Esophagus squamous epithelium (tissue), 5 donors: ENCODE measurements around the gene ANKRD63. TPM values are rescaled to one million over a fixed set of nuclear protein-coding genes. Genes with fewer than 3 reads are reported as not detected.

Source experiments
- DNase-seq: peaks from one replicate; lab custom pipeline; 2025; lab: John Stamatoyannopoulos, UW
- H3K27ac ChIP-seq, 4 donors: fragments of 200-600 bp; sonication (generic); one replicate each; pipeline ENCODE4 v1.5.1; 2016 to 2019; ENCODE audit warnings: mild to moderate bottlenecking in 1 of 4
- H3K27me3 ChIP-seq, 4 donors: fragments of 200-600 bp; sonication (generic); 1 replicate in 3 of 4; 2 replicates in 1 of 4; pipeline versions ENCODE4 v1.5.1 to v1.6.0; 2017 to 2021; ENCODE audit warnings: antibody characterized with exemption in 1 of 4
- H3K36me3 ChIP-seq, 3 donors: fragments of 200-600 bp; sonication (generic); one replicate each; pipeline ENCODE4 v1.5.1; 2016 to 2019
- H3K4me1 ChIP-seq, 3 donors: fragments of 200-600 bp; sonication (generic); one replicate each; pipeline ENCODE4 v1.5.1; 2017 to 2019
- H3K4me3 ChIP-seq, 4 donors: fragments of 200-600 bp; sonication (generic); 1 replicate in 3 of 4; 2 replicates in 1 of 4; pipeline ENCODE4 v1.5.1; 2016 to 2019; ENCODE audit warnings: mild to moderate bottlenecking in 2 of 4, moderate library complexity in 1 of 4
- H3K9me3 ChIP-seq, 3 donors: fragments of 200-600 bp; sonication (generic); one replicate each; pipeline ENCODE4 v1.5.1; 2016 to 2019
- POLR2A ChIP-seq, 4 donors: fragments of 450-650 bp; IDR thresholded peaks; one replicate each; pipeline ENCODE4 v1.6.1; 2017; ENCODE audit warnings: antibody characterized with exemption in 4 of 4, mild to moderate bottlenecking in 4 of 4, moderate library complexity in 3 of 4
- WGBS, 2 donors: methylation state at CpG; one replicate each; pipeline ENCODE4 v1.1.5; 2018; 5-methylcytosine and 5-hydroxymethylcytosine counted together
- intact Hi-C: fragments of 100-400 bp; cut with DNase I; formaldehyde crosslinking; loops from one replicate; pipeline ENCODE4 v1.15.0; 2022
- total RNA-seq, 4 donors: library from RNA; depleted of rRNA; stranded (reverse); fragments of >200 nt; gene quantifications; one replicate each; pipeline ENCODE4 v1.1.0, GENCODE V29; 2016
- TF ChIP-seq, protein P1 (sequence below), 6 experiments: fragments of 450-650 bp in 4 of 6; fragments of 200-600 bp in 2 of 6; sonication (generic) in 2 of 6; IDR thresholded peaks; one replicate each; pipeline ENCODE4 v1.5.1; 2016 to 2019; ENCODE audit warnings: antibody characterized with exemption in 6 of 6, mild to moderate bottlenecking in 4 of 6, moderate library complexity in 4 of 6
- donor health status: DM: yes; HTN: yes; CAD: no.

Gene ANKRD63
- total RNA-seq, 4 donors from 2014 or later = not detected

DNA sequence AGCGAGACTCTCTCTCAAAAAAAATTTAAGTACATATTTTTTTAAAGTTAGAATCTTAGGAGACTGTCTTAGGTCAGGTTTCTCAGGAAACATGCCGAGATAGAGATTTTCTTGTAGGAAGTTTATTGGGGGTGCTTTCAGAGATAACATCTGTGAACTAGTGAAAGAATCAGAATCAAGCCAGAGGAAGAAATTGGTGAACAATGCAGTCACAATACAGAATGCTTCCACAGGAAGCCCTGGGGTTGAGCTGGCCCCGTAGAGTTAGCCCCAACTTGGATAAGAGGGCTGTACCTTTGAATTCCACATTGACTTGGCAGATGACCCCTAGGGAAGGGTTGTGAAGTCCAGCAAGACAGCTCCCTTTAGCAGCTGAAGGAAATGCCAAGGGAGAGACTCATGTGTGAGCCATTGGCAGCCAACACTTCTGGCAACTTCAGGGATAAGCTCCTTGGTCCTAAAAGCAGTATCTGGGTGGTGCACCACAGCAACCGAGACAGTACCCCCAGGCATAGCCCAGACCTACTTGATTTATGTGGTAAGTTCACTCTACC lies 31.9 kb upstream of the ANKRD63 start:
- H3K27me3 ChIP-seq = peaks cover 0 to 71% (median 0%) of the 10 kb centered on the region in 4 donors
- no peaks in the 10 kb centered on the region for H3K9me3 ChIP-seq
- H3K27ac ChIP-seq = no peak overlapping the region
- no peaks in the 10 kb centered on the region for H3K36me3 ChIP-seq
- TF ChIP-seq, protein P1, sequence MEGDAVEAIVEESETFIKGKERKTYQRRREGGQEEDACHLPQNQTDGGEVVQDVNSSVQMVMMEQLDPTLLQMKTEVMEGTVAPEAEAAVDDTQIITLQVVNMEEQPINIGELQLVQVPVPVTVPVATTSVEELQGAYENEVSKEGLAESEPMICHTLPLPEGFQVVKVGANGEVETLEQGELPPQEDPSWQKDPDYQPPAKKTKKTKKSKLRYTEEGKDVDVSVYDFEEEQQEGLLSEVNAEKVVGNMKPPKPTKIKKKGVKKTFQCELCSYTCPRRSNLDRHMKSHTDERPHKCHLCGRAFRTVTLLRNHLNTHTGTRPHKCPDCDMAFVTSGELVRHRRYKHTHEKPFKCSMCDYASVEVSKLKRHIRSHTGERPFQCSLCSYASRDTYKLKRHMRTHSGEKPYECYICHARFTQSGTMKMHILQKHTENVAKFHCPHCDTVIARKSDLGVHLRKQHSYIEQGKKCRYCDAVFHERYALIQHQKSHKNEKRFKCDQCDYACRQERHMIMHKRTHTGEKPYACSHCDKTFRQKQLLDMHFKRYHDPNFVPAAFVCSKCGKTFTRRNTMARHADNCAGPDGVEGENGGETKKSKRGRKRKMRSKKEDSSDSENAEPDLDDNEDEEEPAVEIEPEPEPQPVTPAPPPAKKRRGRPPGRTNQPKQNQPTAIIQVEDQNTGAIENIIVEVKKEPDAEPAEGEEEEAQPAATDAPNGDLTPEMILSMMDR (IDR thresholded peaks at IDR 0.05) = no peak
- TF ChIP-seq POLR2A (IDR thresholded peaks at IDR 0.05) = no peak
- intact Hi-C loops = no loop called here
- 70 to 85% methylated on average over 4 of the region's 4 CpGs for WGBS, 2 donors
- DNase-seq = no peak
- H3K4me1 ChIP-seq = peaks cover 6 to 13% (median 7%) of the 10 kb centered on the region in 3 donors
- no peak overlapping the region for H3K4me3 ChIP-seq

DNA sequence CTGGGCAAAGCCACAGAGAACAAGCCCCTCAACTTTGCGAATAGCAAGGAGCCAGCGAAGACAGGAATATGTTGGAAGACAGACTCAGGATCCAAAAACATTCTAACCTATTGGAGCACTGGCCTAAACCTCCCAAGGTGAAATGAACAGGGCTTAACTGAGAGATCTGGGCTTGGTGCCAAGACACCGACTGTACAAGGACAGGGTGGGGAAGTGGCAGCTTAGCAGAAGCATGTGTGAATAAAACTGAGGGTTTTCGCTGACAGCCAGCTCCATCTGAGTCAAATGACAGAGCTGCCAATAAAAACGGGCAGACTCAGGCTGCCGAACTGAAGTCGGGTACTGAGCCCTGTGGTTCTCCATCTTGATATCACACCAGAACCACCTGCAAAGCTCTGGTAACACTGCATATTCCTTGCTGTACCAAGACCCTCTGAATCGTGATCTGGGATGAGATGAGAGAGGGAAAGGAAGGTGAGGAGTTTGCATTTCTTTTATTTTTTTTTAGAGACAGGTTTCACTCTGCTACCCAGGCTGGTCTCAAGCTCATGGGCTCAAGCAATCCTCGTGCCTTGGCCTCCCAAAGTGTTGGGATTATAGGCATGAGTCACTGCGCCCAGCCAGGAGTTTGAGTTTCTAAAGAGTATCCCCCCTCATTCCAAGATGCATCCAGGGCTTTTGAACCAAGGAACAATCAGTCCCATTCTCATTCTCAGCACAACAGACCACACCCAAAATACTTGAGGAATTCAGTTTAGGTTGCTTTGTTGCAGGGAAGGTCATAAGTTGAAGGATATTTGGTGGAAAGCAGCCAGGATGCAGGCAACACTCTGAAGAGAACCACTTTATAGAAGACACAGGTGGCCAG lies 30.9 kb upstream of the ANKRD63 start:
- WGBS, 2 donors = 23 to 29% methylated on average over 8 to 10 of the region's 10 CpGs
- no peak for DNase-seq

DNA sequence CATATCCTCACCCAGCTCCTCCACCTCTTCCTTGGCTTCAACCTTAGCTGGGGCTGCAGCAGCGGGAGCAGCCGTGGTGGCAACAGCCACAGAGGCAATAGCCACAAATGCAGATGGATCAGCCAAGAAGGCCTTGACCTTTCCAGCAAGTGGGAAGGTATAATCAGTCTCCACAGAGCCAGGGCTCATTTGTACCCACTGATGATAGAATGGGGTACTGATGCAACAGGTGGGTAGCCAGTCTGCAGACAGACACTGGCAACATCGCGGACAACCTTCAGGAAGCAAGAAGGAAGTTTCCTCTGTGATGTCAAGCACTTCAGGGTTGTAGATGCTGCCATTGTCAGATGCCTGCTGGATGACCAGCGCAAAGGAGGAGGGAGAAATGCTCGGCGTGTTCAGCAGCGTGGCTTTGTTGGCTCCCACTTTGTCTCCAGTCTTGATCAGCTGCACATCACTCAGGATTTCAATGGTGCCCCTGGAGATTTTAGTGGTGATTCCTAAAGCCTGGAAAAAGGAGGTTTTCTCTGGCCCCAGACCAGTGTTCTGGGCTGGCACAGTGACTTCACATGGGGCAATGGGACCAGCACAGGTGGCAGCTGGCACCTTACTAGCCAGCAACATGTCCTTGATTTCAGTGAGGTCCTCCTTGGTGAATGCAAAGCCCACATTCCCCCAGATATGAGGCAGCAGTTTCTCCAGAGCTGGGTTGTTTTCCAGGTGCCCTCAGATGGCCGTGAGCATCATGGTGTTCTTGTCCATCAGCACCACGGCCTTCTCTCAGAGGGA lies 29.7 kb upstream of the ANKRD63 start:
- no peaks in the 10 kb centered on the region for H3K9me3 ChIP-seq
- WGBS, 2 donors = 87 to 92% methylated on average over 8 of the region's 10 CpGs

More for the DNA sequence above, 30.9 kb upstream of the ANKRD63 start:
- peaks cover 6 to 16% (median 7%) of the 10 kb centered on the region in 3 donors for H3K4me1 ChIP-seq
- H3K27me3 ChIP-seq = peaks cover 0 to 72% (median 0%) of the 10 kb centered on the region in 4 donors
- no peak for TF ChIP-seq POLR2A (IDR thresholded peaks at IDR 0.05)
- H3K36me3 ChIP-seq = no peaks in the 10 kb centered on the region
- no peak overlapping the region for H3K4me3 ChIP-seq
- H3K9me3 ChIP-seq = no peaks in the 10 kb centered on the region
- H3K27ac ChIP-seq = no peak overlapping the region
- intact Hi-C loops = no loop called here

GRCh38 chr15:40310993-40311392 lies 28.1 kb upstream of the ANKRD63 start:
- H3K9me3 ChIP-seq = no peaks in the 10 kb centered on the region
- no peak overlapping the region for H3K27ac ChIP-seq
- no peak overlapping the region for H3K4me3 ChIP-seq
- DNase-seq = no peak
- H3K27me3 ChIP-seq = peaks cover 0 to 76% (median 0%) of the 10 kb centered on the region in 4 donors
- intact Hi-C loops = no loop called here
- no peaks in the 10 kb centered on the region for H3K36me3 ChIP-seq
- no peak for TF ChIP-seq POLR2A (IDR thresholded peaks at IDR 0.05)
- H3K4me1 ChIP-seq = peaks cover 6 to 16% (median 7%) of the 10 kb centered on the region in 3 donors
- 50 to 65% methylated on average over 3 of the region's 3 CpGs for WGBS, 2 donors

More for the DNA sequence above, 29.7 kb upstream of the ANKRD63 start:
- no peak overlapping the region for H3K27ac ChIP-seq
- peaks cover 6 to 16% (median 7%) of the 10 kb centered on the region in 3 donors for H3K4me1 ChIP-seq
- H3K27me3 ChIP-seq = peaks cover 0 to 83% (median 0%) of the 10 kb centered on the region in 4 donors
- no peak overlapping the region for H3K4me3 ChIP-seq
- no peaks in the 10 kb centered on the region for H3K36me3 ChIP-seq
- TF ChIP-seq POLR2A (IDR thresholded peaks at IDR 0.05) = no peak
- TF ChIP-seq, protein P1 (IDR thresholded peaks at IDR 0.05) = no peak
- DNase-seq = no peak
- intact Hi-C loops = no loop called here

DNA sequence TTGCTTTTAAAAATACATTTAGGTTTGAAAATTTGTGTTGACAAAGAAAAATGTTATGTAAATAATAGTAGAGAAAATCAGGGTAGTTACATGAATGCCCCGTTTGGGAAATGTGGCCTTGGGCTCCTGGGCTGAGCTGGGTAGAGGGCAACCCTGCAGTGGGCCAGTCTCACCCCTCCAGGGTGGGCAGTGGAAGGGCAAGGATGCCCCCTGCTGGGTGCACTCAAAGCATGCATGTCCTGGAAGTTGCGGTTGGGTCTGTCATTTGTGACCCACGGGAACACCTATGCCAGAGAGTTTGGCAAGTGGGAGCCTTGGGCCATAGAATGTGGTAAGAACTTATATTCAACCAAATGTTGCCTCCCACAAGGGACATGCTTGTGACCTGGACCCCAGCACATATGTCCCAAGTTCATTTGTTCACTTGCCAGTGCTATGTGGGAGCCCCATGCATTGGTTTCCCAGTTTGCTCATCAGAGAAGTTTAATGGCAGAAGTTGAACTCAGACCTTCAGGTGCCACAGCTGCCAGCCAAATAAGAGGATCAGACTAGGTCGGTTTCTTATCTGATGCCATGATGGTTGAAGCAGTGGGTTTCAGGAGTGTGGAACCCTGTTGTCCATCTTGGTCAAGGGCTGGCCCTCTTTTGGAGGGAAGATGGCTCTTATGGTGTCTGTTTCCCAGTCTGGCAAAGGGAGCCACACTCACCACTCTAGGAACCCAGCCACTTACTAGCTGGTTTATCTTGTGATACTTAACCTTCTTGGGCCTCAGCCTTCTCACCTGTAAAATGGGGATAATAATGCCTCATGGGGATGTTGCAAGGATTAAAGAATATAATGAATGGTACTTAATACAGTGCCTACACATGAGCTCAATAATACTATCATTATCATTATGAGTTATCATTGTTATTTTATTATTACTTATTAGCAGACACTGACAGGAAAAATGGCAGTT lies 27.4 kb upstream of the ANKRD63 start:
- Histone ChIP-seq H3K36me3 (no peaks in the 10 kb centered on the region), H3K27me3 (peaks cover 0 to 69% (median 0%) of the 10 kb centered on the region in 4 donors), H3K4me3 (no peak overlapping the region), H3K27ac (no peak overlapping the region), H3K9me3 (no peaks in the 10 kb centered on the region), H3K4me1 (peaks cover 6 to 16% (median 7%) of the 10 kb centered on the region in 3 donors)
- TF ChIP-seq, protein P1 (IDR thresholded peaks at IDR 0.05) = peak; percentile 38 to 70 (median 56)
- no peak for TF ChIP-seq POLR2A (IDR thresholded peaks at IDR 0.05)
- DNase-seq = no peak
- intact Hi-C loops = no loop called here
- WGBS, 2 donors = 10 to 20% methylated on average over 1 to 4 of the region's 4 CpGs
